Fibroblast of villous mesenchyme (primary cell): ENCODE measurements around the gene SMYD2. TPM values are rescaled to one million over a fixed set of nuclear protein-coding genes. Genes with fewer than 3 reads are reported as not detected.
A peak's percentile ranks its signal among the peaks of the same experiment; 100 is the strongest.

Experiments
- DNase-seq: peaks from one replicate; pipeline ENCODE4 v3.0.0-alpha.2; 2010; ENCODE audit warnings: low read depth
- H3K4me3 ChIP-seq: 2 replicates; pipeline ENCODE4 v1.5.1; 2011; ENCODE audit warnings: low read depth, mild to moderate bottlenecking, low read length
- total RNA-seq: library from RNA; depleted of rRNA; stranded (reverse); fragments of >200 nt; gene quantifications from 2 replicates; pipeline ENCODE4 v1.2.3, GENCODE V29; 2012
- TF ChIP-seq, protein P1 (sequence below): IDR thresholded peaks from 2 replicates; pipeline ENCODE4 v1.5.1; 2012; ENCODE audit warnings: low read depth, mild to moderate bottlenecking, low read length; ENCODE audit not compliant: insufficient read depth

The SMYD2 gene
- total RNA-seq, 1 donor, result 48.8 TPM

DNA sequence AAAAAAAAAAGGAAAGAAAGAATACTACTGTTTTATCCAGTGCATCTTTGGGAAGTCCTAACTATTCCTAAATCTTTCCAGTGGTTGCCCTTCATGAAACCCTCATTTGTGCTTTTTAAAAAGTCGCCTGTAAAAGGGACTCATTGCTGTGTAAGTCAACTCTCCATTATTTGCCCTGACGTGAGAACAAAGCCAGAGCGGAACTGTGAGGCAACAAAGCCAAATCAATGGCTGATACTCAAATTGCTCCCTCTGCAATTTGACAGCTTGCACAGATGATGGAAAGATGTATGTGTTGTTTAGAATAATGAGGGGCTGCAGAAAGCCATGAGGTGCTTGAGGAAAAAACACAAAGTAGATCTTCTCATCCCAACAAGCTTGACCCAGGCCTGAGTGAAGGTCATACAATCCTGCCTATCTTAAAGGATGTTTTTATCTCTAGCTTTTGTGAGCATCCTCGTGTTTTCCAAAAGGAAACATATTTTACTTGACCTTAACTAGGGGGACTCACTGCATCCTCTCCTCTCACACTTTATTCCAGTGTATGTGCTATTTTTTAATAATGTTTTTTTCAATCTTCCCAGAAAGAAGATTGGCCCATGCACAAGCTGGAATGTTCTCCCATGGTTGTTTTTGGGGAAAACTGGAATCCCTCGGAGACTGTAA, 33.4 kb downstream of the SMYD2 start:
- DNase-seq, result no peak
- TF ChIP-seq, protein P1, sequence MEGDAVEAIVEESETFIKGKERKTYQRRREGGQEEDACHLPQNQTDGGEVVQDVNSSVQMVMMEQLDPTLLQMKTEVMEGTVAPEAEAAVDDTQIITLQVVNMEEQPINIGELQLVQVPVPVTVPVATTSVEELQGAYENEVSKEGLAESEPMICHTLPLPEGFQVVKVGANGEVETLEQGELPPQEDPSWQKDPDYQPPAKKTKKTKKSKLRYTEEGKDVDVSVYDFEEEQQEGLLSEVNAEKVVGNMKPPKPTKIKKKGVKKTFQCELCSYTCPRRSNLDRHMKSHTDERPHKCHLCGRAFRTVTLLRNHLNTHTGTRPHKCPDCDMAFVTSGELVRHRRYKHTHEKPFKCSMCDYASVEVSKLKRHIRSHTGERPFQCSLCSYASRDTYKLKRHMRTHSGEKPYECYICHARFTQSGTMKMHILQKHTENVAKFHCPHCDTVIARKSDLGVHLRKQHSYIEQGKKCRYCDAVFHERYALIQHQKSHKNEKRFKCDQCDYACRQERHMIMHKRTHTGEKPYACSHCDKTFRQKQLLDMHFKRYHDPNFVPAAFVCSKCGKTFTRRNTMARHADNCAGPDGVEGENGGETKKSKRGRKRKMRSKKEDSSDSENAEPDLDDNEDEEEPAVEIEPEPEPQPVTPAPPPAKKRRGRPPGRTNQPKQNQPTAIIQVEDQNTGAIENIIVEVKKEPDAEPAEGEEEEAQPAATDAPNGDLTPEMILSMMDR, result no peak
- H3K4me3 ChIP-seq, result no peak overlapping the region

DNA sequence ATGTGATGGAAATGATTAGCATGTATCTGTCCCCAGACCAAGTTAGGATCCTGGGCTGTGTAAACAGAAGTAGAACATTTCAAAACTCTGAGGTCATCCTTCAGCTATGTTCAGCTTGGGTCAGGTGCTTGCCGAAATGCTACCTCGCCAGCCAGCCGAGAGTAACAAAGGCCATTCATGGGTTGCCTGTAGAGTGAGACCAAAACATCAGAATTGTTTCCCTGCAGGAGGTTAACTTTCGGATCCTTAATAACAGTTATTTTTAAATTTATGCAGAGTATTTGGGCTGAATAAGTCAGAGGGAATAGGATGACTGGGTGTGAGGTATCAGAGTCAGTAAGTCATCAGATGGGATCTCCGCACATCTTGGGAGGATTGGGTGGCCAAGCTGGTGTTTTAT, 35.6 kb downstream of the SMYD2 start:
- TF ChIP-seq, protein P1, result no peak
- H3K4me3 ChIP-seq, result no peak overlapping the region
- DNase-seq, result no peak

GRCh38 chr1:214317300-214317699, 36.3 kb downstream of the SMYD2 start:
- DNase-seq, result no peak
- H3K4me3 ChIP-seq, result no peak overlapping the region
- TF ChIP-seq, protein P1, result no peak

DNA sequence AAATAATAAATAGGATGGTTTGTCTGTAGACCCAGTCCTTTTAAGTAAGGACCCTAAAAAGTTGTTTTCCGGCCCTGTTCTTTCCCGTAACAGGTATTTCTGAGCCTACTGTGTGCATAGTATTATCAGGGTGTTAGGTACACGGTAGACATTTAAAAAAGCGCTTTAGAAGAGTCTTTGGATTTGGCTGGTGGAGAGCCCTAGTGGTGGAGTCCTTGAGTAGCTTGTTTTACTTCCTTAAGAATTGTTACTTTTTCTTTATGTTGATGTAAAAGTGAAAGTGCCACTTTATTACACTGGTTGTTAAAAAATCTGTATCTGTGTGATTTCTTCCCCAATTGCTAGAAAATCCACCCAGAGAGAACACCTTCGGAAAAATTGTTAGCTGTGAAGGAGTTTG, 36.8 kb downstream of the SMYD2 start:
- TF ChIP-seq, protein P1, result peak; percentile 15
- DNase-seq, result no peak
- H3K4me3 ChIP-seq, result no peak overlapping the region

- TF ChIP-seq, protein P1, result no peak
- H3K4me3 ChIP-seq, result no peak overlapping the region
- DNase-seq, result no peak
Observed at GRCh38 chr1:214318356-214318755, 37.4 kb downstream of the SMYD2 start.

DNA sequence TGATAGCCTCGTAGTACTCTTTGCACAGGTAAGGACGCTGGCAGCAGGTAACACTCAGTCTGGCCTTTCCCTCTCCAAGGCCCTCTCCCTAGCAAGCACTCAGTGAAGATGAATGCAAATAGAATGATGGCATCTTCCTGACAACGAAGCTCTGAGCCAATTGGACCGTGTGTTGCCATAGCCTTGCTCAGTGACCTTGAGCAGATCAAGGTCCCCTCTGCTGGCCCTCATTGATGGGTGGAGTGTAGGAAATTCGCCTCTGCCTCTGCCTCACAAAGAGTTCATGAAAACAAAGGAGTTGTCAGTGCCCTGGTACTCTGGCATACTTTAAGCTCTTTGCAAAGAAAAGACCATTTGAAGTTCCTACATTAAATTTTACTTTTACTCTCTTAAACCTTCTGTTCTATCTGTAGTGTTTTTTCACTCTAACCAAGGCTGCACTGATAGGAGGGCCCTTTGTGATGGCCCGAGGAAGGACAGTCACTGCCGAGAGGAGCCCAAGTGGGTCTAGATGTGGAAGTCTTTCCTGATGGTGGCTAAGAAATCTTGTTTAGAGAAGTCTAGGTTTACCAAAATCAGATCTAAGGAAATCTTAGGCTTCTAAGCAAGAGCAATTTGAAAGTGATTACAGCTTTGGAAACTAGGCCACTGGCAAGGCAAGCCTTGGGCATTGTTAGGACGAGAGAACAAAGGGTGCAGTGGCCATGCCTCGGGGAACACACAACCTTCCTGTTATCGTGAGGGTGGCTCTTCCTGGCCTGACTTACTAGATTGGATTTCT, 38.2 kb downstream of the SMYD2 start:
- TF ChIP-seq, protein P1, result no peak
- H3K4me3 ChIP-seq, result no peak overlapping the region
- DNase-seq, result no peak

DNA sequence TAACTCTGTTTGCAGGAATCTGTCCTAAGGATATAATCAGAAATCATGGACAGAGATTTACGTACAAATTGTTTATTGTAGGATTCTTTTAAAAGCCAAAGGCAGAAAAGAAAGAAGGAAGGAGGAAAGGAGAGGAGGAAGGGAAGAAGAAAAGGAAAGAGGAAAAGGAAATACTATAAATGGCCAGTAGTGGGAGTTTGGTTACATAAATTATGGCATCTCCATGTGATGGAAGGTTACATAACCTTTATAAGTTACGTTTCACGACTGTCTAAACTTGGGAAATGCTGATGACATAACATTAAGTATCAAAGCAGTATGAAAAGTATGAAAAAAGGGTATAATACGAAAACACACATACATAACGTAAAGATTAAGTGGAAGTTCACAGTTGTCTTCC, 39.0 kb downstream of the SMYD2 start:
- TF ChIP-seq, protein P1, result peak; percentile 17
- no peak for DNase-seq
- H3K4me3 ChIP-seq, result no peak overlapping the region
